HG03520 (cell line): ENCODE data around the gene RAB25.
A peak's percentile ranks its signal among the peaks of the same experiment; 100 is the strongest.

Source experiments
- ATAC-seq: cut with Tn5 transposase; IDR thresholded peaks from one replicate; pipeline ENCODE4 v1.9.1; 2021; ENCODE audit warnings: mild to moderate bottlenecking, moderate library complexity; ENCODE audit not compliant: unreplicated experiment

Gene RAB25

DNA sequence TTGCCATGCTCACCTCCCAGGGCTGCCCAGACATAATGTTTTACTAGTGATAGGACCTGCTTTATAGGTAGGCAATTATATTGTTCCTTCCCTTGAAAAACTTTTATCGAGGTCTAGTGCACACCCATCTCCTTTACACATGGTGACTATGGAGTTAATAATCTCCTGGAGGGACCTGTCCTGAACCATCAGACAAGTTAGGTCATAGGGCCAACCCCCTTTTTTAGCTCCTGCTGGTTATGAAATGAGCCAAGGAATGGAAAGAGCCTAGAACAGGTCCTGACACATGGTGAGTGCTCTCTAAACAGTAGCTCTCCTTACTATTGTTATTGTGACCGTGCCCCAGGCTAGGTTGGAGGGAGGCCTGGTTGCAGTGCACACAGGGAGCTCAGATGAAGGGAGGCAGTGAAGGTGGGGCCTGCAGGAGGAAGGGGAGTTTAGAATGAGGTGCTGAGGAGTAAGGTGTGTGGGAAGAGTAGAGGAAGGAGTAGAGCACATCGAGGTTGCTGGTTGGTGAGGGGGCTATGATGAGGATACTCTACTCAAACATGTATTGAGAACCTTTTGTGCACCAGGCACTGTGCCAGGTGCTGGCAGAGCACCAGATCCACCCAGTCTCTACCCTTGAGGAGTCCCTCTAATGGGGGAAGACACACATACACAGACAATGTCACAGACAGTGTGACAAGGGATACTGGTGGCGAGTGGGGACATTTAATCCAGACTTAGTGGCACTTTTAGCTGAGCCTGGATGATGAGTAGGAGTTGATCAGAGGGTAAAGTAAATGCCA, 39.4 kb downstream of the RAB25 start:
- ATAC-seq, result no peak

DNA sequence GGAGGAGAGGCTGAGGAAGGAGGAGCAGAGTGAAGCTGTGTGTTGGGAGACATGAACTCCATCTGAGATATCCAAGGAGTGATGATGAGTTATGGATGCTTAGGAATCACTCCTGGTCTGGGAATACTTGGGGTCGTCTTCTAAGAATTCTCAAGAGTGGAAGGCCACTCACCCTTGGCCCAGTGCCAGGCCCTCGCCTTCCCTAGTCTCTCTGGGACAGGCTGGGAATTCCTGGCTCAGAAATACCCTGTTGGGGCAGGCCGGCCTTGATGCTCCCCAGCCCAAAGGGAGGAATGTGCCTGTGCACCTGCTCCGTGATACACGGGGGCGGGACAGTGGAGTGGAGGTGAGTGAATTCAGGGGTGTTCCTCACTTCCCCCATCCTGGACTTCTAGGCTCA, 40.9 kb downstream of the RAB25 start:
- ATAC-seq, result no peak

DNA sequence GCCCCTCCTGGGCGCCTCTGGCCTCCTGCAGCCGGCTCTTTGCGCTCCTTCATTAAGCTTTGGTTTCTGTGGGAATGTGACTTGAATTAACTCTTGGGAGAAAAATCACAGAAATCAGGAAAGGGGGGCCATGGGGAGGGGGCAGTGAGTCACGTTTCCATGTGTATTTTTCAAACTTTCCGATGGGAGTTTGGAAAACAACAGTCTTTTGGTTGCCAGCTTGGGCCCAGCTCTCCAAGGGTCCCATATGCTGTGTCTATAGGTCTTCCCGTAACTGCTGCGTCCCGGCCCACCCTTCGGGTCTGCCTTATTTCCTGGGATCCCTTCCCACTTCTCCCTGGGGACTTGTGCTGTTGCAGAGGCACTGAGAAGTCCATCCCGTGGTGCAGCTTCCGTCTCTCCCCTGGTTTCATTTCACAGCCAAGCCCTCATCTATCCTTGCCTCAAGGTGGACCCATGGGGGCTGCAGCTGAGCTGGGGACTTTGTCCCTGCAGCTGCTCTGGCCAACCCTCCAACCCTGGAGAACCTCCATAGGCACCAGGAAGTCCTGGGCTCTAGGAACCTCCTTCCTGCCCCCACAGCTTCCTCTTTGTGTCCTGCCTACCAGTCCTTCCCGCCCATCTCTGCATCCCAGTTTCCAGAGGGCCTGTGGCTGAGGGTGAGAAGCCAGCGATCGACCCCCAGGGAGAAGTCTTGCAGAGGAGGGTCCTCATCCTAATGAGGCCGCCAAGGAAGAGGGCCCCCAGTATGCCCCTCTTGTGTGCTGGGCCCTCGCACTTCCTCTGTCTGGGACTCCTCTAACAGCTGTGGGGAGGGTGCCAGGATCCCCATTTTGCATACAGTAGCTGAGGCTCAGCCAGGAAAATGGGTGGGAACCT, 41.9 kb downstream of the RAB25 start:
- no peak for ATAC-seq

DNA sequence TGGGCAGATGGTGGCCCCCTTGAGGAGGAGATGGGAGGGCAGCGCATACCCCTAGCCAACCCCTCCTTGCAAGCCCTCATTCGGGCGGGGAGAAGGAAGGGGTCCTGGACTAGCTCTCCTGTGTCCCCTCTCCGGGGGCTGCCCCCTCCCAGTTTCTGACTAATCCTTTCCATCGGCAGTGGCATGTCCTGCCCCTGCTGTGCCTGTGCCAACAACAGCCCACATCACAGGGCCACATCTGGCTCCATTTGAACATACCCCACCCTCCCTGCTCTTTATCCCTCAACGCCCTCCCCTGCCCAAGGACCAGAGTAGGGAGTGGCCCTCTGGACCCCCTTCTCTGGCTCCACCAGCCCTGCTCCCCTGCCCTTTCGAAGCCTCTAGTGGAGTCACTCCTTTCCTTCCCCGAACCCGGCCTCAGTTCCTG, 42.6 kb downstream of the RAB25 start:
- no peak for ATAC-seq

DNA sequence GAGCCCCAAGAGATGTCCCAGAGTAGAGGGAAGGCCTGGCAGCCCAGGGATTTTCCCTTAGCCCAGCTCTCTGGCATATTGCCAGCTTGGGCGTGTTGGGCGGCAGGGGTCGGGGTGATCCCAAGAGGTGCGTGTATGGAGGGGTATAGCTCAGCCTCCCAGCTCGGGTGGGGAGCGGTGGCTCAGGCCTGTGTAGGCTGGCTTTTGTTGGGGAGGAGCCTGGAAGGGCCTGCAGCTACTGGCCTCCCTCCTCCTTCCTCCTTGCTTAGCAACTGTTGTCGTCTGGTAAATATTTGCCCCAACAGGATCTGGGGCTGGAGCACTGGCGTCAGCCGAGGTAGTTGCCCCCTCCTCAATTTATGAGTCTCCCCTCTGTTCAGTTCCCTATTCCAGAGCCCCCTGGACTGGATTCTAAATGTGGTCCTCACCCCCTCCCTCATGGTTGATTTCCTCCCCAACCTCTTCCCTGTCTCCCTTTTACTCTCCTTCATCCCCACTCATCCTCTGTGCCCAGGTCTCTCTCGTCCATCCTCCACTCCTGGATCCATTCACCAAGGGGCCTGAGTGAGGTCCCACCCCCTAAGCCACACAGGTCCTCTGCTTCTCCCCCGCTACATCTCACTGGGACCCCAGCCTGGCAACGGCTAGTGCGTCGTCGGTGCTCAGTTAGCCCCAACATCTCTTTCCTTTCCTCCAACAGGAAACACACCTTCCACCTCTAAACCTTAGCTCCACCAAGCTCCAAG, 43.3 kb downstream of the RAB25 start:
- ATAC-seq, result no peak

DNA sequence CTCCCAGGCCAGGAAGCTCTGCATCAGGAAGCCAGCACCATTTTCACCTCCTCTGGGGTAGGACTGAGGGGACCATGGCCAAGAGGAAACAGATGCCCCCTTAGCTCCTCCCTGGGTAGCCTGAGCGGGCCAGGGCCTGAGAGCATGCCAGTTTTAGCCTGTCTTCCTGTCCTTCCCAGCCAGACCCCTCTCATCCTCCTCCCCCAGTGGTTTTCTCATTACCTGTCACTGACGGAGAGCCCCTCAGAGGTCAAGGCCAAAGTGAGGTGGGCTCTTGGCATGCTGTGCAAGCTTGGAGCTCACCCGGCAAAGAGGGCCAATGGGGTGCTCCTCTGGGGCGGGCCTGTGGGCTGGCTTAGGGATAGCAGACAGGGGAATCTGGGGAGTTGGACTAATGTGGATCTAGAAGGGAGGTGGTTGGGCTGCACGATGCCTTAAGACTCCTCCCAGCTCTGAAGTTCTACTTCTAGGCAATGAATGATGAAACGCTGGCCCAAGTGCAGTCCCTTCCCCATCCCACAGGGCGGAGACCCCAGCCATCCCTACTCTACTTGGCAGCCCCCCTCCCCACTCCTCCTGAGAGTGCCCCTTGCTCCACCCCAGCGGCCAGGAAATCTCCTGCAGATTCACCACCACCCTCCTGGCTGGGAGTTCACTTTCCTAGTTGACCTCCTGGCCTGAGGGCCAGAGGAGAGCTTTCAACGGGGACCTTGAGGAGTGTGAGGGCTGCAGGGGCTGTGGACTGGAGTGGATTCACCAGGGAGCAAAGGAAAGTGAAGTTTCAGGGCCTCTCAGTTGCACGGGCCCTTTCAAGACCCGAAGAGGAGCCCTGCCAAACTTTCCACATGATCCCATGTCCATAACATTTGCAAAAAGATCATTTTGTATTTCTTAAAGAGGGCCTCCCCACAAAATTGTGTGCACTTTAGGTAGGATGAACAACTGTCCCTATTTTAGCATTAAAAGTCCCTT, 44.2 kb downstream of the RAB25 start:
- ATAC-seq, result no peak

DNA sequence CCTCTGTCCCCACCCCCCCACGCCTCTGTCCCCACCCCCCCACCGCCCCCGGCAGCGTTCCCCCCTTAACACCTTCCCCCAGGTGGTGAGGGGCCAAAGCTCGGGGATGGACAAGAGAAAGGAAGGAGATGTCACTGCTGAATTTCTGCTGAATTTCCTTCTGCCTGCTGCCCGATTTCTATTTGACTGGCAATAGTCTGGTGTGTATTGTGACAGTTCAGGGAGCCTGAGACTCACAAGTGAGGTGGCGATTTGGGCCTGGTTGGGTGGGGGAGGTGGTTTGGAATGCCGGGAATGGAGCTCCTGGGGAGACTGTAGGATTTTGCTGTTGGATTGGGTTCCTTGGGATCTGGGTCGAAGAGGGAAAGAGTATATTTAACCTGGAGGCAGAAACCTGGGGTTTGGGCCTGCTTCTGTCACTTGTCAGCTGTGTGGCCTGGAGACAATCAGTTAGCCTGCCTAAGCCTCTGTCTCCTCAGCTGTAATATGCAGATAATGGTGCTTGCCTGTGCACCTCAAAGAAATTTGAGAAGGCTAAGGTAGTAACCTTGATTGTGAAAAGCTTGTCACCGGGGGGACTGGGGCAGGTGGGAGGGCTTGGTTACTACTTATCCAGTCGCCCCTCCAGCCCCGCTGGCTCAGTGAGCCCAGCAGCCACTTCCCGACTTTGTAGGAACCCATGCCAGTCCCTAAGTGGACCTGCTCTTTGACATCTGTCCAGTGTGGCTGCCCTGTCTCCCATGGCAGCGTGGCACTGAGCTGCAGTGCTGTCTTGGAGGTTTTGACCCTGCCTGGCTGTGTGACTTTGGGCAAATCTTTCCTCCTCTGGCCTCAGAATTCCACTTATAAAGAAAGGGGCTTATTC, 45.9 kb downstream of the RAB25 start:
- no peak for ATAC-seq

DNA sequence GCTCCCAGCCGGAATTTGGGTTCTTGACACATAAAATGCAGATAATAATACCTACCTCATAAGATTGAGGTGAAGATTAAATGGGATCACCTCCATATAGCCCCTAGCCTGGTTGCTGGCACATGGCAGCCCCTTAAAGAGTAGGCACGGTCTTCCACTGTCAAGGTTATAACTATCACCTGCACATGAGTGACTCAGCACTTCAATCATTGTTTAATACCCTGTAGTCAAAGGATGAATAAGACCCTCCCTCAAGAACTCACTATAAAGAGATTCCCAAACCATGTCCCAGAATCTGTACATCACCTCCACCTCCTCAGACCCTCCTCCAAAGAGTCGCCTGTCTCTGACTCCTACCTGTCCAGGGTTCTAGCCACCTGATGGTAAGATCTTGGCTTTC, 47.1 kb downstream of the RAB25 start:
- no peak for ATAC-seq

DNA sequence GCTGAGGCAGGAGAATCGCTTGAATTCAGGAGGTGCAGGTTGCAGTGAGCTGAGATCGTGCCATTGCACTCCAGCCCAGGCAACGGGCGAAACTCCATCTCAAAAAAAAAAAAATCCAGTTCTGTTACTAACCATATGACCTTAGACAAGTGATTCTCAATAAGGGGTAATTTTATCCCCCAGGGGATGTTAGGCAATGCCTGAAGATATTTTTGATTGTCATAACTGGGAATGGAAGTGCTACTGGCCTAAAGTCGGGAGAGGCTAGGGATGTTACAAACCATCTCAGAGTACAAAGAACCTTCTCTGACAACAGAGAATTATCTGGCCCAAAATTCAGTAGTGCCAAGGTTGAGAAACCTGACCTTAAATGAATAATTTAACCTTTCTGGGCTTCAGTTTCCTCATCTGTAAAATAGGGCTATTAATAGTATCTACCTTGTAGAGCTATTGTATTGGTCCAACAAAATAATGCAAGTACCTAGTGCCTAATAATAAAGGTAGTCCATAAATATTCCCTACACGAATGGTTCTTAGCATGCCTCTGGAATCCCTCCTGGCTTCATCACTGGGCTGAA, 47.8 kb downstream of the RAB25 start:
- ATAC-seq, result no peak

DNA sequence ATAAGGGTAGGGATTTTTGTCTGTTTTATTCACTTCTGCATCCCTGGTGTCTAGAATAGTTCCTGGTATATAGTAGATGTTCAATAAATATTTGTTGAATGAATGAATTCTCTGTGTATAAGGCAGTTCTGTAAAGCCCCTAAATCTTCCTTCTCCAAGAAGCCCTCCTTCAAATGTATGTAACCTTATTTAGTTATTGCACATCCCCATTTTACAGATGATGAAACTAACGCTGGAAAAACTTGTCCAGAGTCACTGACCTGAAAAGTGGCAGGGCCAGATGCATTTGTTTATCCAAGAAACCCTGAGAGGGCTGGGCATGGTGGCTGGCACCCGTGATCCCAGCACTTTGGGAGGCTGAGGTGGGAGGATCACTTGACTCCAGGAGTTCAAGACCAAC, 49.3 kb downstream of the RAB25 start:
- ATAC-seq, result no peak

DNA sequence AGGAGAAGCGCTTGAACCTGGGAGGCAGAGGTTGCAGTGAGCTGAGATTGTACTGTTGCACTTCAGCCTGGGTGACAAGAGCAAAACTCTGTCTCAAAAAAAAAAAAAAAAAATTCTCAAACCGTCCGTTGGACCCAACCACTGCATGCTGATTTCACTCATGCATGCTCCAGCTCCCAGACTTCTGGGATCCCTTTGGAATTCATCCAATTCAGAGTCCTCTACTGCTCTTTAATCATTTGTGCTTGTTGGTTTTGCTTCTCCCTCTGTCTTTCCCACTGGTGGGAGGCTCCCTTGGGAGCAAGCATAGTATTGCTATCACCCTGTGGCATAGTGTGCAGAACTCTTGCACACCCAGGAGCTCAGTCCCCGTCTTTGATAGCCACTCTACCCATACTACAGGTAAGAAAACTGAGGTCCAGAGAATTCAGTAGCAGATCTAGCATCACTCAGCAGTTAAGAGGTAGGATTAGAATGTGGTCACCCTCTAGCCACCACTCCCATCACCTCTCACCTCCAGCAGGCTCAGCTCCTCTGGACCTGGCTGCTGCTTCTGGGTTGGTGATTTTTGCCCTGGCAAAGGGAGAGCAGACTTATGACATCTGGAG, 50.5 kb downstream of the RAB25 start:
- ATAC-seq, result no peak

DNA sequence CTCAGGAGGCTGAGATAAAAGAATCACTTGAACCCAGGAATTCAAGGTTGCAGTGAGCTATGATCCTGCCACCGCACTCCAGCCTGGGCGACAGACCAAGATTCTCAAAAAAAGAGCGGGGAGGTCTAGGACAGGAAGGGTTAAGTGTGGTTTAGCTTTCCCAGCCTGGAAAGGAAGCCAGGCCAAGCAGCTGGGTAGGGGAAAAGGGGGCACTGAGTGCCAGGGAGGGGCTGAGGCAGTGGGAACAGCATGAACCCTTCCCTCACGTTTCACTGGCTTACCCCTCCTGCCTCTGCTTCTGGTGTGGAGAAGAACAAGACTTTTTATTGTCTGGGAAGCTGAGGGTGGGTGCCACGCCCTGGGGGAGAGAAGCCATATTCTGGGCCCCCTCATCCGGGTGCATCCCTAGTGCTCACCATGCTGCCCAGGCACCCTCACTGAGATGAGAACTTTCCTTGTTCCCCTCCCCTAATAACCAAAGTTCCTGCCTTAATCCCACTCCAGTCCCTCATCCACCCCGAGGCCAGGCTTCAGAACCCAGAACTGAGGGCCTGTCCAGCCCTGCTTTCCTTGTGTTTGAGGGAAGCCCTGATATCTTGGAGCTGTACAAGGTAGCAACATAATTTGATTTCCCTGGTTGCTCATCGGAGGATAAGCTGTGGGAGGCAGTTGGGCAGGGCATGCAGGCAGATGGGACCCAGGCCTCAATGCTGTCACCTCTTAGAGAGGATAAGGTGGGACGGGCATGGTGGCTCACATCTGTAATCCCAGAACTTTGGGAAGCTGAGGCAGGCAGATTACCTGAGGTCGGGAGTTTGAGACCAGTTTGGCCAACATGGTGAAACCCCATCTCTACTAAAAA, 51.5 kb downstream of the RAB25 start:
- ATAC-seq, result no peak

DNA sequence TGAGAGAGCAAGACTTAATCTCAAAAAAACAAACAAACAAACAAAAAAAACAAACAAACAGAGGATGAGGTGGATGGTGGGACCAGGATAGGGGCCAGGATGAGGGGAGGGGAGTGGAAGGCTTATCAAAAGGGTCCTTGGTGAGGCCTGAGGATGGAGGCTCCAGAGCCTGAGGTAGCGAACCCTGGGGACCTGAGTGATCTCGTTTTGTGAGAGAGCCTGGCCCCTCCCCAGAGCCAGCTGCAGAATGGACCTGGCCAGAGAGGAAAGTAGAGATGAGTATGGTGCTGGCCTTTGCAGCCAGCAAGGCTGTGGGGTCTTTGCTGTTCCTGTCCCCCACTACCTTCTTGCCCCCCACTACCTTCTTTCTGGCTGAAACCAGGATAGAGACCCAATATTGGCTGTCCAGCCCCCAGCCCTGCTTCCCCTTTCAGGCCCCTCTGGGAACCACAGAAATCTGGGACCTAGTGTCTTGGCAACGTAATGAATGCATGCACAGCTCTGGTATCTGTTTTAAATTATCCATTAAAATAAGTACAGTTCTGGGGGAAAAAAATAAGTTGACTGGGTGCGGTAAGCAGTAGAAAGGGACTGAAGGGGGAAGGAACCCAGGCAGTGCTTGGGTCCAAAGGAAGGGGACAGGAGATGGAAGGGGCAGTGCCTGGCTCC, 52.5 kb downstream of the RAB25 start:
- ATAC-seq, result no peak

DNA sequence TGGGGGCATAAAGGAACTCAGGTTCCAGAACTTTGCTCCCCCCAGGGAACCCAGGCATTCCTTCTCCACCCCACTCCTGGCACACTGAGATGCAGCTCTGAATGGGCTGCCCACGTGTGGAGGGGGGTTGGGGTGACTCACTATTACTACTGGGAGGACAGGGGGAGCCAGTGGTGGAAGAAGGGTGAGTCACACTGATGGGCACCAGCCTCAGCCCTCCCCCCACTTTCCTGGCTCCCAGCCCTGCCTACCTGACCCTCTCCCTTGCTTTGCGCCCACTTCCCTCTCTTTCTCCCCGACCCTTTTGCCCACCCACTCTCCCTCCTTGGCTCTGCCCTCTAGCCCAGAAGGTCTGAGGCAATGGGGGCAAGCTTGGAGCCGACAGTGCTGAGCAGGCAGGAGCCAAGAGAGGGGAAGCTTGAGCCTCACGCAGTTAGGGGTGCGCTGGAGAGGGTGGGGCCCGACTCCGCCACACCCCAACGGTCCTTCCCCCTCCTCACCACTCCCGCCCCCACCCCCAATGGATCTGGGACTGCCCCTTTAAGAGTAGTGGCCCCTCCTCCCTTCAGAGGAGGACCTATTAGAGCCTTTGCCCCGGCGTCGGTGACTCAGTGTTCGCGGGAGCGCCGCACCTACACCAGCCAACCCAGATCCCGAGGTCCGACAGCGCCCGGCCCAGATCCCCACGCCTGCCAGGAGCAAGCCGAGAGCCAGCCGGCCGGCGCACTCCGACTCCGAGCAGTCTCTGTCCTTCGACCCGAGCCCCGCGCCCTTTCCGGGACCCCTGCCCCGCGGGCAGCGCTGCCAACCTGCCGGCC, 53.4 kb downstream of the RAB25 start, which contains the start of gene LMNA:
TSS of gene LMNA (plus strand) at position 611 of the 818 bp plus-strand sequence. CDS start 208 bp downstream, outside the sequence.
- peak; percentile 68 for ATAC-seq

DNA sequence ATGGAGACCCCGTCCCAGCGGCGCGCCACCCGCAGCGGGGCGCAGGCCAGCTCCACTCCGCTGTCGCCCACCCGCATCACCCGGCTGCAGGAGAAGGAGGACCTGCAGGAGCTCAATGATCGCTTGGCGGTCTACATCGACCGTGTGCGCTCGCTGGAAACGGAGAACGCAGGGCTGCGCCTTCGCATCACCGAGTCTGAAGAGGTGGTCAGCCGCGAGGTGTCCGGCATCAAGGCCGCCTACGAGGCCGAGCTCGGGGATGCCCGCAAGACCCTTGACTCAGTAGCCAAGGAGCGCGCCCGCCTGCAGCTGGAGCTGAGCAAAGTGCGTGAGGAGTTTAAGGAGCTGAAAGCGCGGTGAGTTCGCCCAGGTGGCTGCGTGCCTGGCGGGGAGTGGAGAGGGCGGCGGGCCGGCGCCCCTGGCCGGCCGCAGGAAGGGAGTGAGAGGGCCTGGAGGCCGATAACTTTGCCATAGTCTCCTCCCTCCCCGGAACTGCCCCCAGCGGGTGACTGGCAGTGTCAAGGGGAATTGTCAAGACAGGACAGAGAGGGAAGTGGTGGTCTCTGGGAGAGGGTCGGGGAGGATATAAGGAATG, 54.1 kb downstream of the RAB25 start:
- no peak for ATAC-seq
